Measurements from ENCODE around the gene CCDC175.

DNA sequence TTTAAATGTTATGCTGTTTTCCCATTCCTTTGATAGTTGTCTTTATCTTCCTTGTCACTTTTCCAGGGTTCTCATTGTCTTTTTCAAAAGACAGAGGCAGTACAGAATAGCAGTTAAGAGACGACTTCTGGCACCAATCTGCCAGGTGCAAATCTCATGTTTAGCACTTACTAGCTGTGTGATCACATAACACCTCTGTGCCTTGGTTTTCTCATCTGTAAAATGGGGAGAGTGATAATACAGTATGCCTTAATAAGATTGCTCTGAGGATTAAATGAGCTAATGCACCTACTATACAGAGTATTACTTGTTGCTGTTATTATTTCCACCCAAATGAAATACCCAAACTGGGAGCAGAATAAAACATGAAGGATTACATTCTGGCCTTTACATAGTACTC is 116.2 kb downstream of the CCDC175 start:
- TF ChIP-seq POU2F2 (IDR thresholded peaks at IDR 0.05; ENCODE audit: low read depth, low read length) (no peak), POLR2AphosphoS5 (IDR thresholded peaks at IDR 0.05; ENCODE audit: low read depth, low read length) (no peak)

Data from GM12891 (cell line).